Measurements from ENCODE around the gene TNRC6C.

TNRC6C gene

GRCh38 chr17:78092794-78093324, 134.4 kb downstream of the TNRC6C start:
- no peak overlapping the region for H3K4me3 ChIP-seq (ENCODE audit: control insufficient read depth, low read depth, low read length)
- no peak for DNase-seq (ENCODE audit: low read depth)
- TF ChIP-seq, protein P1, sequence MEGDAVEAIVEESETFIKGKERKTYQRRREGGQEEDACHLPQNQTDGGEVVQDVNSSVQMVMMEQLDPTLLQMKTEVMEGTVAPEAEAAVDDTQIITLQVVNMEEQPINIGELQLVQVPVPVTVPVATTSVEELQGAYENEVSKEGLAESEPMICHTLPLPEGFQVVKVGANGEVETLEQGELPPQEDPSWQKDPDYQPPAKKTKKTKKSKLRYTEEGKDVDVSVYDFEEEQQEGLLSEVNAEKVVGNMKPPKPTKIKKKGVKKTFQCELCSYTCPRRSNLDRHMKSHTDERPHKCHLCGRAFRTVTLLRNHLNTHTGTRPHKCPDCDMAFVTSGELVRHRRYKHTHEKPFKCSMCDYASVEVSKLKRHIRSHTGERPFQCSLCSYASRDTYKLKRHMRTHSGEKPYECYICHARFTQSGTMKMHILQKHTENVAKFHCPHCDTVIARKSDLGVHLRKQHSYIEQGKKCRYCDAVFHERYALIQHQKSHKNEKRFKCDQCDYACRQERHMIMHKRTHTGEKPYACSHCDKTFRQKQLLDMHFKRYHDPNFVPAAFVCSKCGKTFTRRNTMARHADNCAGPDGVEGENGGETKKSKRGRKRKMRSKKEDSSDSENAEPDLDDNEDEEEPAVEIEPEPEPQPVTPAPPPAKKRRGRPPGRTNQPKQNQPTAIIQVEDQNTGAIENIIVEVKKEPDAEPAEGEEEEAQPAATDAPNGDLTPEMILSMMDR (IDR thresholded peaks at IDR 0.05; ENCODE audit: control insufficient read depth, insufficient read depth, low read depth, low read length, missing control alignments): no peak

DNA sequence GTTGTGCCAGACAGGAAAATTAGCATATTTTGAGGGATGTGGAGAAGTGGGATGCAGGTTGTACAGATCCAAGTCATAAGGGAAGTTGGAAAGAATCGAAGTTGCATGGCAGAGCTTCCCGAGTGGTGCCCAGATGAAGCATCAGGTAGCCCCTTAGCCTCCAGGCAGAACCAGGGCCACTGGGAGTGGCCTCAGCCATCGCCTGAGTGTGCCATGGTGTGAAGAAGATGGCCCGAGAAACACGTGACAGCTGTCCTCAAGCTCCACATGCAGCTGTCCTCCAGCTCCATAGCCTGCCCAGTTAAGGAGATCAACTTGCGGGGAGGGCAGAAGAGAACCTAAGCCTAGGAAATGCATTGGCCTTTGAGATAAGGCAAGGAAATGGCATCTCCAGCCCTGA, 136.5 kb downstream of the TNRC6C start:
- TF ChIP-seq, protein P1 (IDR thresholded peaks at IDR 0.05; ENCODE audit: control insufficient read depth, insufficient read depth, low read depth, low read length, missing control alignments): no peak
- H3K4me3 ChIP-seq (ENCODE audit: control insufficient read depth, low read depth, low read length): no peak overlapping the region
- DNase-seq (ENCODE audit: low read depth): no peak

DNA sequence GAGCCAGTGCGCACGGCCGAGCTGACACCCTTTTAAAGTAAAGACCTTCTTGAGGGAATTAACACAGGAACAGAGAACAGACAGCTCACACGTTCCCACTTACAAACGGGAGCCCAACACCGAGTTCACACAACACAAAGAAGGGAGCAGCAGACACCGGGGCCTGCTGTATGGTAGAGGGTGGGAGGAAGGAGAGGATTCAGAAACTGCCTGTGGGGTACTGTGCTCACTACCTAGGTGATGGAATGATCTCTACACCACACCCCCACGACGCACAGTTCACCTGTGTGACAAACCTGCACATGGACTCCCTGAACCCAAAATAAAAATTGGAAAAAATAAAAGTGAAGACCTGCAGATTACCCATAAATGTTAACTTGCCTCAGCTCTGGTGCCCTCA, 137.6 kb downstream of the TNRC6C start:
- no peak overlapping the region for H3K4me3 ChIP-seq (ENCODE audit: control insufficient read depth, low read depth, low read length)
- TF ChIP-seq, protein P1 (IDR thresholded peaks at IDR 0.05; ENCODE audit: control insufficient read depth, insufficient read depth, low read depth, low read length, missing control alignments): no peak
- no peak for DNase-seq (ENCODE audit: low read depth)

DNA sequence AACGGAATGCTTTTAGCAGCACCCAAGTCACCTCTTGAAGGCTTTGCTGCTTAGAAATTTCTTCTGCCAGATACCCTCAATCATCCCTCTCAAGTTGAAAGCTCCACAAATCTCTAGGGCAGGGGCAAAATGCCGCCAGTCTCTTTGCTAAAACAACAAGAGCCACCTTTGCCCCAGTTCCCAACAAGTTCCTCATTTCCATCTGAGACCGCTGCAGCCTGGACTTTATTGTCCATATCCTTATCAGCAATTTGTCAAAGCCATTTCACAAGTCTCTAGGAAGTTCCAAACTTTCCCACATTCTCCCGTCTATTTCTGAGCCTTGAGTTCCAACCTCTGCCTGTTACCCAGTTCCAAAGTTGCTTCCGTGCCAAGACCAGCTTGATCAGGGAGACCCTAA, 142.6 kb downstream of the TNRC6C start:
- no peak overlapping the region for H3K4me3 ChIP-seq (ENCODE audit: control insufficient read depth, low read depth, low read length)
- no peak for DNase-seq (ENCODE audit: low read depth)
- TF ChIP-seq, protein P1 (IDR thresholded peaks at IDR 0.05; ENCODE audit: control insufficient read depth, insufficient read depth, low read depth, low read length, missing control alignments): no peak

DNA sequence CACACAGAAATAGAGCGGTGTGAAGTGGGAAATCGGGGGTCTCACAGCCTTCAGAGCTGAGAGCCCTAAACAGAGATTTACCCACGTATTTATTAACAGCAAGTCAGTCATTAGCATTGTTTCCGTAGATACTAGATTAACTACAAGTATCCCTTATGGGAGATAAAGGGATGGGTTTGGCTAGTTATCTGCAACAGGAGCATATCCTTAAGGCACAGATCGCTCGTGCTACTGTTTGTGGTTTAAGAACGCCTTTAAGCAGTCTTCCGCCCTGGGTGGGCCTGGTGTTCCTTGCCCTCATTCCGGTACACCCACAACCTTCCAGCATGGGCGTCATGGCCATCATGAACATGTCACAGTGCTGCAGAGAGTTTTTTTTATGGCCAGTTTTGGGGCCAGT, 143.0 kb downstream of the TNRC6C start:
- TF ChIP-seq, protein P1 (IDR thresholded peaks at IDR 0.05; ENCODE audit: control insufficient read depth, insufficient read depth, low read depth, low read length, missing control alignments): no peak
- no peak for DNase-seq (ENCODE audit: low read depth)
- H3K4me3 ChIP-seq (ENCODE audit: control insufficient read depth, low read depth, low read length): no peak overlapping the region

DNA sequence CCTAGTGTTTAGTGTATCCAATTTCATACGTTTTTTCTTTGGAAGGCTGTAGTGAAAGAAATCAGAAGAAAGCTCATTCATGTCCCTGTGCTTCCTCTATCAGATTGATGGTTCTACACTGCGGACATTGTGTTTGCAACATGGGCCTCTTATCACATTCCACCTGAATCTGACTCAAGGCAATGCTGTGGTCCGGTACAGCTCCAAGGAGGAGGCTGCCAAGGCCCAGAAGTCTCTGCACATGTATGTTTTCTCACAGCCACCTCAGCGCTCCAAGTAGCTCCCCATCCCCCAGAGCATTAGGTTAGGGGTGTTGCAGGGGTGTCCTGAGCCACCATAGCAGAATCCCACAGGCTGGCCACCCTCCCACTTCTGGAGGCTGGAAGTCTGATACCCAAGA, 144.8 kb downstream of the TNRC6C start:
- TF ChIP-seq, protein P1 (IDR thresholded peaks at IDR 0.05; ENCODE audit: control insufficient read depth, insufficient read depth, low read depth, low read length, missing control alignments): no peak
- no peak overlapping the region for H3K4me3 ChIP-seq (ENCODE audit: control insufficient read depth, low read depth, low read length)
- no peak for DNase-seq (ENCODE audit: low read depth)

DNA sequence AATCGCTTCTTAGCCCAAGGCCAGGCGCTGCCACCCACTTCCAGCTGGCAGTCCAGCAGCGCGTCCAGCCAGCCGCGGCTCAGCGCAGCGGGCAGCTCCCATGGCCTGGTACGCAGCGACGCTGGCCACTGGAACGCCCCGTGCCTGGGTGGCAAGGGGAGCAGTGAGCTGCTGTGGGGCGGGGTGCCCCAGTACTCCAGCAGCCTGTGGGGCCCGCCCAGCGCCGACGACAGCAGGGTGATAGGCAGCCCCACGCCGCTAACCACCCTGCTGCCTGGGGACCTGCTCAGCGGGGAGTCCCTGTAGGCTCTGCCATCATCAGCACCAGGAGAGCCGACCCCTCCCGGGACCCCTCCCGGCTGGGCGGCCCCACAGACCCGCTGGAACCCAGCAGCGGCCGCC, 146.0 kb downstream of the TNRC6C start:
- DNase-seq (ENCODE audit: low read depth): no peak
- TF ChIP-seq, protein P1 (IDR thresholded peaks at IDR 0.05; ENCODE audit: control insufficient read depth, insufficient read depth, low read depth, low read length, missing control alignments): no peak
- no peak overlapping the region for H3K4me3 ChIP-seq (ENCODE audit: control insufficient read depth, low read depth, low read length)
